Immature natural killer cell (primary cell): ENCODE results near the gene BRMS1L. TPM values are rescaled to one million over a fixed set of nuclear protein-coding genes. Genes with fewer than 3 reads are reported as not detected.
"Not testable (repeated sequence)": the region's sequence is repeated elsewhere in the genome, so short reads cannot be mapped to it uniquely, and the experiment has no call there.

Experiments
- DNase-seq, 3 donors: peaks; one replicate each; pipeline ENCODE4 v3.0.0; 2022; ENCODE audit warnings: mixed read lengths in 1 of 3
- H3K27ac Mint-ChIP-seq, 6 donors: one replicate each; pipeline ENCODE4 v1.8.0; 2020; ENCODE audit warnings: mixed read lengths in 6 of 6, mild to moderate bottlenecking in 5 of 6, inconsistent platforms in 4 of 6, moderate library complexity in 3 of 6
- H3K27me3 Mint-ChIP-seq, 3 donors: one replicate each; pipeline ENCODE4 v1.8.0; 2020 to 2021; ENCODE audit warnings: low read depth in 3 of 3, mild to moderate bottlenecking in 3 of 3, mixed read lengths in 3 of 3, moderate library complexity in 3 of 3, inconsistent platforms in 1 of 3
- H3K36me3 Mint-ChIP-seq, 3 donors: one replicate each; pipeline ENCODE4 v1.8.0; 2020; ENCODE audit warnings: mixed read lengths in 3 of 3, inconsistent platforms in 2 of 3, mild to moderate bottlenecking in 2 of 3
- H3K4me1 Mint-ChIP-seq, 2 donors: one replicate each; pipeline ENCODE4 v1.8.0; 2020; ENCODE audit warnings: inconsistent platforms in 2 of 2, mild to moderate bottlenecking in 2 of 2, mixed read lengths in 2 of 2, moderate library complexity in 1 of 2
- H3K4me3 Mint-ChIP-seq, 5 donors: one replicate each; pipeline ENCODE4 v1.8.0; 2020; ENCODE audit warnings: mild to moderate bottlenecking in 5 of 5, mixed read lengths in 5 of 5, inconsistent platforms in 3 of 5, moderate library complexity in 3 of 5
- H3K9me3 Mint-ChIP-seq, 6 donors: one replicate each; pipeline ENCODE4 v1.8.0; 2020; ENCODE audit warnings: mild to moderate bottlenecking in 6 of 6, mixed read lengths in 6 of 6, inconsistent platforms in 4 of 6, moderate library complexity in 3 of 6
- polyA plus RNA-seq, 3 donors: library from polyadenylated mRNA; unstranded; fragments of 300-500 nt; fragmentation: Illumina TruSeq; gene quantifications; one replicate each; pipeline ENCODE4 v1.2.3, GENCODE V29; 2021

Gene BRMS1L
- polyA plus RNA-seq, 3 donors from 2014 or later = 1.4 to 2.7 (median 1.9) TPM

- Mint-ChIP-seq H3K27ac (peak overlapping the region in 3 of 6 donors; percentile 35 to 85 (median 76)), H3K4me3 (peak overlapping the region; percentile 82 to 94 (median 90)), H3K36me3 (peaks cover 0 to 4% (median 4%) of the 10 kb centered on the region in 3 donors), H3K9me3 (no peaks in the 10 kb centered on the region), H3K27me3 (peaks cover 4 to 8% (median 5%) of the 10 kb centered on the region in 3 donors), H3K4me1 (peaks cover 19 to 20% of the 10 kb centered on the region in 2 donors)
- DNase-seq = no peak
Measured at GRCh38 chr14:35827678-35828472, 1.7 kb downstream of the BRMS1L start.

DNA sequence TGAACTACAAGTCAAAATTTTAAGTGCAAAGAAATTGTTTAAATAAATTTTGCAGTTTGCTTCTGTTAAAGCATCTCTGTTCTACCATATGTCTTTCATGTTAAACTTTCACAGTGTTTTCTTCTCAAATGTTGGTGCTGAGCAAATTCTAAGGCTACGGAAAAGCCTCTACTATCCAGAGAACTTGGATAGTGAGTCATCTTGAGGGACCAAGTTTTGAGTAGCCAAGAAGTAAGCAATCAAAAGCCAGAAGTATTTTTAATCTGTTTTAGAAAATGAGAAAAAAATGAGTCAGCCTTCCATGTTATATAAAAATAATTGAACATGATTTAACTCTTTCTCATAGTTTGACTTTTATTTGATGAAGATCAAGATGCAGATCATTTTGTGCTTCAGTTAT is 3.3 kb downstream of the BRMS1L start:
- H3K27me3 Mint-ChIP-seq = peaks cover 4 to 8% (median 5%) of the 10 kb centered on the region in 3 donors
- DNase-seq = no peak
- H3K9me3 Mint-ChIP-seq = no peaks in the 10 kb centered on the region
- H3K27ac Mint-ChIP-seq = no peak overlapping the region
- H3K4me1 Mint-ChIP-seq = peaks cover 19 to 20% of the 10 kb centered on the region in 2 donors
- peaks cover 0 to 8% (median 4%) of the 10 kb centered on the region in 3 donors for H3K36me3 Mint-ChIP-seq
- H3K4me3 Mint-ChIP-seq = no peak overlapping the region

DNA sequence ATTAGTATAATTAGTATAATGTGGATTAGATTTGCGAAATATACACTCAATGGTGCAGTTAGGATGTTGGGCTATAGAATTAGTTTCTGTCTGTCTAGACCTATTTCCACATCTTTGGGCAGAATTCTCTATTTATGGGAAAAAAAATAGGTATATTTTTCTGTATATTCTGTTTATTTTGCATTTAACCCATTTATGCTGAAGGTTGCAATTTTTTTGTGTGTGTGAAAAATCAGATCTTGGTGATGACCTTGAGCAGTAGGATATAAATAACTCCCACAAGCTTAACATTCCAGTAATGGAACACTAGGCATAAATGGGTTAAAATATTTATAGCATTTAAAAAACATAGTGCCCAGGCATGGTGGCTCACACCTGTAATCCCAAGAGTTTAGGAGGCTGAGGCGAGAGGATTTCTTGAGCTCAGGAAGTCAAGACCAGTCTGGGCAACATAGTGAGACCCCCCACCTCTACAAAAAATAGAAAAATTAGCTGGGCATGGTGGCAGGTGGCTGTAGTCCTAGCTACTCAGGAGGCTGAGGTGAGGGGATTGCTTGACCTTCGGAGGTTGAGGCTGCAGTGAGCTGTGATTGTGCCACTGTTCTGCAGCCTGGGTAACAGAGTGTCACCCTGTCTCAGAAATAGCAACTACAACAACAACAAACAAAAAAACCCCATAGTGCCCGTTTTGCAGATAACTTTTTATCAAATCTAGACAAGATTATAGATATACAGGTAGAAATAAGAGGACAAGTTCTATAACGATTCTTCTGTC is 9.3 kb downstream of the BRMS1L start:
- H3K36me3 Mint-ChIP-seq = peaks cover 17 to 45% (median 39%) of the 10 kb centered on the region in 3 donors
- peaks cover 0 to 3% (median 2%) of the 10 kb centered on the region in 3 donors for H3K27me3 Mint-ChIP-seq
- no peaks in the 10 kb centered on the region for H3K4me1 Mint-ChIP-seq
- no peak overlapping the region for H3K4me3 Mint-ChIP-seq
- no peak overlapping the region for H3K27ac Mint-ChIP-seq
- DNase-seq = no peak
- peaks cover 0 to under 1% (median 0%) of the 10 kb centered on the region in 6 donors for H3K9me3 Mint-ChIP-seq

- H3K27me3 Mint-ChIP-seq, H3K4me3 Mint-ChIP-seq, H3K27ac Mint-ChIP-seq, DNase-seq: not testable (repeated sequence)
- Mint-ChIP-seq H3K4me1 (peaks cover 10% of the 10 kb centered on the region in 2 donors), H3K9me3 (peaks cover 10 to 23% (median 19%) of the 10 kb centered on the region in 6 donors), H3K36me3 (peaks cover 47 to 78% (median 78%) of the 10 kb centered on the region in 3 donors)
Measured at GRCh38 chr14:35841704-35842103, 15.6 kb downstream of the BRMS1L start.

DNA sequence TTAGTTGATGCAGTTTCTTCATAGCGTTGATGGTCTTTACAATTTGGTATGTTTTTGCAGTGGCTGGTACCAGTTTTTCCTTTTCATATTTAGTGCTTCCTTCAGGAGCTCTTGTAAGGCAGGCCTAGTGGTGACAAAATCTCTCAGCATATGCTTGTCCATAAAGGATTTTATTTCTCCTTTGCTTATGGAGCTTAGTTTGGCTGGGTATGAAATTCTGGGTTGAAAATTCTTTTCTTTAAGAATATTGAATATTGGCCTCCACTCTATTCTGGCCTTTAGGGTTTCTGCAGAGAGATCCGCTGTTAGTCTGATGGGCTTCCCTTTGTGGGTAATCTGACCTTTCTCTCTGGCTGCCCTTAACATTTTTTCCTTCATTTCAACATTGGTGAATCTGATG is 16.1 kb downstream of the BRMS1L start:
- Mint-ChIP-seq H3K36me3 (peaks cover 45 to 78% (median 76%) of the 10 kb centered on the region in 3 donors), H3K4me1 (peaks cover 12 to 15% of the 10 kb centered on the region in 2 donors), H3K9me3 (peaks cover 10 to 23% (median 19%) of the 10 kb centered on the region in 6 donors)
- not testable (repeated sequence) for DNase-seq, H3K4me3 Mint-ChIP-seq, H3K27ac Mint-ChIP-seq, H3K27me3 Mint-ChIP-seq

DNA sequence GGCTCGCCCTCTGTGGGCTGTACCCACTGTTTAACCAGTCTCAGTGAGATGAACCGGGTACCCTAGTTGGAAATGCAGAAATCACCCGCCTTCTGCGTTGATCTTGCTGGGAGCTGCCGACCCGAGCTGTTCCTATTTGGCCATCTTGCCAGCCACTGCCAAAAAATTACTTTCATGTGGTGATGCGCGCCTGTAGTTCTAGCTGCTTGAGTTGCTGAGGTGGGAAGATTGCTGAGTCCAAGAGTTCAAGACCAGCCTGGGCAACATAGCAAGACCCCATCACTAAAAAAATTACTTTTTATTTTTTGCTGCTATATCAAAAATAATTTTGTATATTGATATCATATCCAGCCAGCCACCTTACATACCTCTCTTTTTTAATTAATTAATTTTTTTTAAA is 18.4 kb downstream of the BRMS1L start:
- peaks cover 39 to 66% (median 61%) of the 10 kb centered on the region in 3 donors for H3K36me3 Mint-ChIP-seq
- H3K4me3 Mint-ChIP-seq = no peak overlapping the region
- no peak overlapping the region for H3K27ac Mint-ChIP-seq
- no peak for DNase-seq
- peaks cover 0 to 2% (median 0%) of the 10 kb centered on the region in 3 donors for H3K27me3 Mint-ChIP-seq
- H3K4me1 Mint-ChIP-seq = peaks cover 12 to 15% of the 10 kb centered on the region in 2 donors
- peaks cover 10 to 23% (median 19%) of the 10 kb centered on the region in 6 donors for H3K9me3 Mint-ChIP-seq

DNA sequence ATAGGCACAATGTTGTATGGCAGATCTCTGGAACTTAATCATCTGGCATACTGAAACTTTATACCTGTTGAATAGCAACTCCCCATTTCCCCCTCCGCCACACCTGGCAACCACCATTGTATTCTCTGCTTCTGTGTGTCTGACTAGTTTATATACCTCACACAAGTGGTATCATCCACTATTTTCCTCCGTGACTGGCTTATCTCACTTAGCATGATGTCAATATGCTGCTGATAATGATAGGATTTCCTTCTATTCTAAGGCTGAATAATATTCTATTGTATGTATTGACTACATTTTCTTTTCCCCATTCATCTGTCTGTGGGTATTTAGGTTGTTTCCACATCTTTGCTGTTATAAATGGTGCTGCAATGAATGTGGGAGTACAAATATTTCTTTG is 21.5 kb downstream of the BRMS1L start:
- Mint-ChIP-seq H3K9me3 (peaks cover 3 to 6% (median 4%) of the 10 kb centered on the region in 6 donors), H3K27ac (no peak overlapping the region), H3K27me3 (no peaks in the 10 kb centered on the region), H3K4me1 (peaks cover 12 to 15% of the 10 kb centered on the region in 2 donors), H3K36me3 (peaks cover 37 to 54% (median 45%) of the 10 kb centered on the region in 3 donors), H3K4me3 (no peak overlapping the region)
- no peak for DNase-seq

DNA sequence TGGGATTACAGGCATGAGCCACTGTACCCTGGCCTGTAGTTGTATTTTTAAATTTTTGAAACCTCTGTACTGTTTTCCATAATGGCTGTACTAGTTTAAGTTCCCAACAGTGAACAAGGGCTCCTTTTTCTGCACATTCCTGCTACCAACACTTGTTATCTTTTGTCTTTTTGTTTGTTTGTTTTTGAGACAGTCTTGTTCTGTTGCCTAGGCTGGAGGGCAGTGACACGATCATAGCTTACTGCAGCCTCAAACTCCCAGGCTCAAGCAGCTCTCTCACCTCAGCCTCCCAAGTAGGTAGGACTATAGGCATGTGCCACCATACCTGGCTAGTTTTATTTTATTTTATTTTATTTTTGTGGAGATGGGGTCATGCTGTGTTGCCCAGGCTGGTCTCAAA is 23.0 kb downstream of the BRMS1L start:
- peaks cover 28 to 46% (median 31%) of the 10 kb centered on the region in 3 donors for H3K36me3 Mint-ChIP-seq
- peaks cover 12 to 15% of the 10 kb centered on the region in 2 donors for H3K4me1 Mint-ChIP-seq
- H3K9me3 Mint-ChIP-seq = no peaks in the 10 kb centered on the region
- no peak overlapping the region for H3K27ac Mint-ChIP-seq
- H3K27me3 Mint-ChIP-seq = no peaks in the 10 kb centered on the region
- no peak overlapping the region for H3K4me3 Mint-ChIP-seq
- no peak for DNase-seq

DNA sequence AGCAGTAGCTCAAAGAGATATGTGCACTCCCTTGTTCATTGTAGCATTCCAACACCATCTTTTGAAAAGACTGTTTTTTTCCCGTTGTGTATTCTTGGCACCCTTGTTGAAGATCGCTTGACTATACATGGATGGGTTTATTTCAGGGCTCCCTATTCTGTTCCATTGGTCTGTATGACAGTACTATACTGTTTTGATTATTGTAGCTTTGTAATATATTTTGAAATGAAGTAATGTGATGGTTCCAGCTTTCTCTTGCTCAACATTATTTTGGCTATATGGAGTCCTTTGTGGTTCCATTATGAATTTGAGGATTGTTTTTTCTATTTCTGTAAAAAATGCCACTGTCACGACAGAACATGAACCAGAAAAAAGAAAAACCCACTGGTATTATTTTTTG is 25.7 kb downstream of the BRMS1L start:
- Mint-ChIP-seq H3K27me3 (no peaks in the 10 kb centered on the region), H3K27ac (no peak overlapping the region), H3K4me3 (no peak overlapping the region), H3K36me3 (peaks cover 14 to 26% (median 21%) of the 10 kb centered on the region in 3 donors), H3K4me1 (peaks cover 5 to 13% of the 10 kb centered on the region in 2 donors), H3K9me3 (no peaks in the 10 kb centered on the region)
- DNase-seq = no peak

- Mint-ChIP-seq H3K4me3 (no peak overlapping the region), H3K9me3 (no peaks in the 10 kb centered on the region), H3K27me3 (no peaks in the 10 kb centered on the region), H3K36me3 (peaks cover 14 to 25% (median 24%) of the 10 kb centered on the region in 3 donors), H3K27ac (no peak overlapping the region), H3K4me1 (peaks cover 3 to 10% of the 10 kb centered on the region in 2 donors)
- no peak for DNase-seq
Measured at GRCh38 chr14:35853225-35853624, 27.1 kb downstream of the BRMS1L start.

DNA sequence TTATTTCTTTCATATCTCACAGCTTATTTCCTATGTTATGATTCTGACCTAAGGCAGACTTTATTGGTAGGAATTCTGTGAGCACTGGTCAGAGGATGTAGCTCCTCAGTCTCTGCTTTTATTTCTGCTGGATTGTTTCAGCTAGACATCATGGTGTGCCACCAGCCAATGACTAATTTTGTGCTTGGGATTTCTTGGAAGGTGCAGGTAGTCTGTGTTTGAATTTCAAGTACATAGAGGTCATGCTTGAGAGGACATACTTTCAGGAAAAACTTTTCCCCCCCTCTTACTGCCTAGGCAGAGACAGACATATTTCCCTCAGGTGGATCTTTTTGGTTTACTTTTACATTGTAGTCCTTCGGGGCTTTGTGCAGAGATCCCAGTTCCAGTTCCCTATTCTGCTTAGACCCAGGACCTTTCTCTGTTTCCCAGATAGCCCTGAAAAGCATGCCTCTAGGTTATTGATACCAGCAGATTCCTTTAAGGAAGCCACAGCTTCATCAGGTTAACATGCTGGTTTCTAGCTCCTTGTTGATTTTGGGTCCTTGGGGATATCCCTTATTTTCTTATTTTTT is 28.6 kb downstream of the BRMS1L start:
- Mint-ChIP-seq H3K36me3 (peaks cover 19 to 34% (median 31%) of the 10 kb centered on the region in 3 donors), H3K4me1 (peaks cover 3 to 10% of the 10 kb centered on the region in 2 donors), H3K4me3 (no peak overlapping the region), H3K9me3 (no peaks in the 10 kb centered on the region), H3K27ac (no peak overlapping the region), H3K27me3 (no peaks in the 10 kb centered on the region)
- DNase-seq = no peak

DNA sequence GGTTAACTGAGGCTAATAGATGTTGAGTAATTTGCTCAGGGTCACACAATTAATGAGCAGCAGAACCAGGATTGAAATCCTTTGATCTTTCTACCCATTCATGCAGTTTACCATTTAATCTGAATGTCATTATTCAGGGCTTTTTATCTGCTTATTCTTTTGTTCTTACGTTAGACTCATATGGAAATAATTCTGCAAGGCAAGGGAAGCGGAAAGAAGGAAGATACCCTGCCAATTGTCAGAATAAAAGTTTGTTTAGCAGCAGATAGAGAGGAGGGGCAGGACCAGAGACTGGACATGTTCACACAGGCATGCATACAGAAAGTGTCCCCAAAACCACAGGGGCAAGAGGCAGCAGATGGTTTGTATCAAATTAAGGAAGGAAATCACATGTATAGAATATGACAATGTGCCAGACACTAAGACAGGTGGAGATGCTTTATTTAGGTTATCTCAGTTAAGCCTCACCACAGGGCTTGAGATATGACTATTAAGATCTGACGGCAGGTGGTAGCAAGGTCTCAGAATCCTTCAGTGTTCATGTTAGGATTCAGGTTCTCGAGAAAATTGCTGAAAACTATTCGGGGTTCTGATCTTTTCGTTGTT is 29.8 kb downstream of the BRMS1L start:
- Mint-ChIP-seq H3K36me3 (peaks cover 12 to 26% (median 24%) of the 10 kb centered on the region in 3 donors), H3K27ac (no peak overlapping the region), H3K4me3 (no peak overlapping the region), H3K27me3 (no peaks in the 10 kb centered on the region), H3K4me1 (peaks cover 3 to 10% of the 10 kb centered on the region in 2 donors), H3K9me3 (no peaks in the 10 kb centered on the region)
- DNase-seq = no peak

GRCh38 chr14:35858521-35859209 is 32.5 kb downstream of the BRMS1L start:
- peaks cover 16 to 28% (median 18%) of the 10 kb centered on the region in 3 donors for H3K36me3 Mint-ChIP-seq
- H3K4me3 Mint-ChIP-seq = no peak overlapping the region
- no peak overlapping the region for H3K27ac Mint-ChIP-seq
- H3K27me3 Mint-ChIP-seq = no peaks in the 10 kb centered on the region
- no peaks in the 10 kb centered on the region for H3K9me3 Mint-ChIP-seq
- peaks cover 3 to 10% of the 10 kb centered on the region in 2 donors for H3K4me1 Mint-ChIP-seq
- DNase-seq = no peak
